C4-2B (cell line): ENCODE results near the gene SORL1-AS1.

Source experiments
- H3K27ac ChIP-seq: fragments of 450-650 bp; 2 replicates; pipeline ENCODE4 v1.5.1; 2017
- CTCF ChIP-seq: fragments of 450-650 bp; conservative IDR thresholded peaks from 2 replicates; pipeline ENCODE4 v1.5.1; 2017; ENCODE audit warnings: mild to moderate bottlenecking
- ZFX ChIP-seq: fragments of 450-650 bp; IDR thresholded peaks from 2 replicates; pipeline ENCODE4 v1.6.1; 2017

SORL1-AS1 gene

GRCh38 chr11:121463689-121464335 lies 11.0 kb upstream of the SORL1-AS1 start:
- TF ChIP-seq ZFX, result no peak
- no peak for TF ChIP-seq CTCF
- H3K27ac ChIP-seq, result no peak overlapping the region

GRCh38 chr11:121461843-121462242 lies 9.1 kb upstream of the SORL1-AS1 start:
- H3K27ac ChIP-seq, result no peak overlapping the region; the same call in 1 of the 2 replicates
- TF ChIP-seq CTCF (no peak), ZFX (no peak)

GRCh38 chr11:121460941-121461514 lies 8.3 kb upstream of the SORL1-AS1 start:
- TF ChIP-seq ZFX, result no peak
- no peak for TF ChIP-seq CTCF
- H3K27ac ChIP-seq, result peak overlapping the region; percentile 55

GRCh38 chr11:121459413-121460017 lies 6.7 kb upstream of the SORL1-AS1 start:
- TF ChIP-seq ZFX (no peak), CTCF (no peak)
- H3K27ac ChIP-seq, result peak overlapping the region; percentile 3; the same call in 1 of the 2 replicates

- H3K27ac ChIP-seq, result no peak overlapping the region
- TF ChIP-seq ZFX (no peak), CTCF (no peak)
Measured at GRCh38 chr11:121458551-121458950, 5.8 kb upstream of the SORL1-AS1 start.

- no peak for TF ChIP-seq CTCF
- TF ChIP-seq ZFX, result no peak
- H3K27ac ChIP-seq, result no peak overlapping the region
Measured at GRCh38 chr11:121456816-121457431, 4.2 kb upstream of the SORL1-AS1 start.

GRCh38 chr11:121456151-121456550 lies 3.4 kb upstream of the SORL1-AS1 start:
- H3K27ac ChIP-seq, result no peak overlapping the region
- TF ChIP-seq ZFX (no peak), CTCF (no peak)
